K562 (cell line): ENCODE data around the gene TMEM129. TPM values are rescaled to one million over a fixed set of nuclear protein-coding genes. Genes with fewer than 3 reads are reported as not detected.
A peak's percentile ranks its signal among the peaks of the same experiment; 100 is the strongest.

Experiments
- CHD1 ChIP-seq: fragments of 200-600 bp; sonication (generic); IDR thresholded peaks from one replicate; pipeline ENCODE4 v1.6.1; 2012; ENCODE audit warnings: mild to moderate bottlenecking, moderate library complexity, low read length, inconsistent platforms
- CREB5 ChIP-seq: fragments of 250-450 bp; sonication (Bioruptor Pico); IDR thresholded peaks from 2 replicates; pipeline ENCODE4 v1.5.0; 2020; ENCODE audit warnings: mild to moderate bottlenecking
- ETV1 ChIP-seq: fragments of 450-650 bp; conservative IDR thresholded peaks from 2 replicates; pipeline ENCODE4 v1.6.1; 2016; ENCODE audit warnings: missing genetic modification characterization, control low read depth, low read depth, missing compliant biosample characterization
- MEIS2 ChIP-seq: fragments of 450-650 bp; IDR thresholded peaks from 2 replicates; pipeline ENCODE4 v1.6.1; 2014; ENCODE audit warnings: mild to moderate bottlenecking; ENCODE audit not compliant: partially characterized antibody
- PCBP1 ChIP-seq: fragments of 200-400 bp; formaldehyde crosslinking; IDR thresholded peaks from 2 replicates; pipeline ENCODE4 v1.6.1; 2018; ENCODE audit warnings: mild to moderate bottlenecking, low read depth, low read length; ENCODE audit not compliant: poor library complexity, severe bottlenecking
- POLR2G ChIP-seq: fragments of 200-400 bp; formaldehyde crosslinking; IDR thresholded peaks from 2 replicates; pipeline ENCODE4 v1.6.1; 2017; ENCODE audit warnings: low read depth, mild to moderate bottlenecking, antibody characterized with exemption, low read length, moderate library complexity
- RBFOX2 ChIP-seq: fragments of 200-400 bp; formaldehyde crosslinking; IDR thresholded peaks from 2 replicates; pipeline ENCODE4 v1.6.1; 2017; ENCODE audit warnings: low read depth, mild to moderate bottlenecking, low read length, moderate library complexity
- RBM17 ChIP-seq: fragments of 200-400 bp; formaldehyde crosslinking; IDR thresholded peaks from 2 replicates; pipeline ENCODE4 v1.6.1; 2017; ENCODE audit warnings: low read depth, mild to moderate bottlenecking, low read length, borderline replicate concordance
- SMARCA4 ChIP-seq: fragments of 450-650 bp; IDR thresholded peaks from 2 replicates; pipeline ENCODE4 v1.6.1; 2016
- TAF7 ChIP-seq: fragments of 450-650 bp; IDR thresholded peaks from 2 replicates; pipeline ENCODE4 v1.6.1; 2016; ENCODE audit warnings: missing genetic modification characterization, missing compliant biosample characterization
- TCF7L2 ChIP-seq: fragments of 150-350 bp; IDR thresholded peaks from 2 replicates; pipeline ENCODE4 v1.6.1; 2016; ENCODE audit warnings: low read depth, mild to moderate bottlenecking, low read length, moderate library complexity
- ZBTB33 ChIP-seq: sonication (generic); formaldehyde crosslinking; IDR thresholded peaks from 2 replicates; pipeline ENCODE4 v1.8.1; 2023; ENCODE audit warnings: mild to moderate bottlenecking, missing genetic modification reagents
- ZBTB8A ChIP-seq: fragments of 450-650 bp; IDR thresholded peaks from 2 replicates; pipeline ENCODE4 v1.6.1; 2018; ENCODE audit warnings: mild to moderate bottlenecking, moderate library complexity; ENCODE audit not compliant: partially characterized antibody
- ZEB2 ChIP-seq: fragments of 450-650 bp; IDR thresholded peaks from 2 replicates; pipeline ENCODE4 v1.6.1; 2016
- ZNF133 ChIP-seq: fragments of 250-450 bp; sonication (Bioruptor Pico); IDR thresholded peaks from 2 replicates; pipeline ENCODE4 v1.4.0; 2020; ENCODE audit warnings: mild to moderate bottlenecking
- ZNF184 ChIP-seq: sonication (generic); formaldehyde crosslinking; IDR thresholded peaks from 2 replicates; pipeline ENCODE4 v1.5.0; 2020; ENCODE audit warnings: missing genetic modification reagents
- ZNF384 ChIP-seq: IDR thresholded peaks from 2 replicates; pipeline ENCODE4 v1.6.1; 2012; ENCODE audit warnings: low read depth, low read length, improper control_type of control experiment
- ZNF436 ChIP-seq: fragments of 250-450, 450-650 bp; sonication (Bioruptor Pico); formaldehyde crosslinking; IDR thresholded peaks from 2 replicates; pipeline ENCODE4 v1.7.0; 2020; ENCODE audit warnings: mild to moderate bottlenecking
- ZNF76 ChIP-seq: fragments of 250-450 bp; sonication (Bioruptor Pico); IDR thresholded peaks from 2 replicates; pipeline ENCODE4 v1.4.0; 2020; ENCODE audit warnings: mild to moderate bottlenecking, moderate library complexity, borderline replicate concordance
- ZSCAN29 ChIP-seq: fragments of 450-650 bp; IDR thresholded peaks from 2 replicates; pipeline ENCODE4 v1.6.1; 2017
- polyA plus RNA-seq, 8 experiments: library from polyadenylated mRNA; depleted of rRNA in 4 of 8; stranded (reverse) in 5 of 8; unstranded in 3 of 8; fragments of >200 nt; fragmentation: Nextera tagmentation in 2 of 8; fragmentation: Illumina TruSeq in 1 of 8; extraction: Ambion mirVana in 2 of 8; extraction: Trizol in 1 of 8; gene quantifications; 2 replicates each; pipeline versions ENCODE4 v1.2.1 to v1.2.3, GENCODE V29; 2011 to 2014; ENCODE audit warnings: inconsistent platforms in 1 of 8, missing spikeins in 1 of 8
- total RNA-seq, 7 experiments: library from RNA; depleted of rRNA in 6 of 7; stranded (reverse); fragments of >200 nt in 6 of 7; fragmentation: Illumina TruSeq in 2 of 7; extraction: Trizol in 2 of 7; gene quantifications; 2 replicates each; pipeline versions ENCODE4 v1.2.1 to v1.2.3, GENCODE V29; 2011 to 2021; ENCODE audit warnings: low replicate concordance in 1 of 7

The TMEM129 gene
- total and polyA plus RNA-seq, 9 of the 15 experiments (the other 6 are each of a cell fraction or from before 2014, with no cell fraction given): 0.34 to 47.2 (median 18.8) TPM

GRCh38 chr4:1737666-1738065 is 16.5 kb upstream of the TMEM129 start (continued):
- no peak for TF ChIP-seq ETV1 (tag)
- TF ChIP-seq SMARCA4: no peak
- TF ChIP-seq ZNF384: no peak
- no peak for TF ChIP-seq MEIS2
- no peak for TF ChIP-seq ZBTB8A
- TF ChIP-seq RBM17: no peak
- no peak for TF ChIP-seq CHD1
- TF ChIP-seq PCBP1: no peak
- no peak for TF ChIP-seq ZEB2
- peak; percentile 58 for TF ChIP-seq POLR2G
- TF ChIP-seq ZSCAN29: no peak
- TF ChIP-seq ZNF76 (CRISPR knock-in tag): no peak
- TF ChIP-seq RBFOX2: peak; percentile 43; the same call in 1 of the 2 replicates
- TF ChIP-seq CREB5 (CRISPR knock-in tag): no peak
- TF ChIP-seq ZNF133: no peak
- no peak for TF ChIP-seq TAF7 (tag)
- TF ChIP-seq ZBTB33 (CRISPR knock-in tag): peak; percentile 12; the same call in 1 of the 2 replicates
- TF ChIP-seq ZNF184 (CRISPR knock-in tag): no peak
- TF ChIP-seq TCF7L2: no peak
- TF ChIP-seq ZNF436 (CRISPR knock-in tag): no peak
